Ectodermal cell (in vitro differentiated cells): ENCODE data around the gene LILRA2.
"Not testable (repeated sequence)": the region's sequence is repeated elsewhere in the genome, so short reads cannot be mapped to it uniquely, and the experiment has no call there.

Experiments used
- H3K27ac ChIP-seq: 2 replicates; pipeline ENCODE4 v1.7.0; 2013; ENCODE audit warnings: mild to moderate bottlenecking, low read depth, low read length; ENCODE audit not compliant: insufficient read depth, poor library complexity, severe bottlenecking
- H3K27me3 ChIP-seq: 2 replicates; pipeline ENCODE4 v1.7.0; 2013; ENCODE audit warnings: mild to moderate bottlenecking, low read length; ENCODE audit not compliant: insufficient read depth, control insufficient read depth, poor library complexity, severe bottlenecking
- H3K36me3 ChIP-seq: one replicate; pipeline ENCODE4 v1.7.0; 2013; ENCODE audit warnings: low read length; ENCODE audit not compliant: control insufficient read depth, insufficient read depth
- H3K4me1 ChIP-seq: one replicate; pipeline ENCODE4 v1.7.0; 2013; ENCODE audit warnings: low read length; ENCODE audit not compliant: control insufficient read depth, insufficient read depth
- H3K4me3 ChIP-seq: 2 replicates; pipeline ENCODE4 v1.7.0; 2013; ENCODE audit warnings: low read depth, low read length, control low read depth; ENCODE audit not compliant: insufficient read depth
- H3K9me3 ChIP-seq: 2 replicates; pipeline ENCODE4 v1.7.0; 2013; ENCODE audit warnings: mild to moderate bottlenecking, low read length, moderate library complexity; ENCODE audit not compliant: control insufficient read depth
- WGBS, 2 experiments: methylation state at CpG; one replicate each; pipeline ENCODE4 v1.1.7; 2013; ENCODE audit warnings: missing lambda C conversion rate in 2 of 2; 5-methylcytosine and 5-hydroxymethylcytosine counted together

LILRA2 gene

DNA sequence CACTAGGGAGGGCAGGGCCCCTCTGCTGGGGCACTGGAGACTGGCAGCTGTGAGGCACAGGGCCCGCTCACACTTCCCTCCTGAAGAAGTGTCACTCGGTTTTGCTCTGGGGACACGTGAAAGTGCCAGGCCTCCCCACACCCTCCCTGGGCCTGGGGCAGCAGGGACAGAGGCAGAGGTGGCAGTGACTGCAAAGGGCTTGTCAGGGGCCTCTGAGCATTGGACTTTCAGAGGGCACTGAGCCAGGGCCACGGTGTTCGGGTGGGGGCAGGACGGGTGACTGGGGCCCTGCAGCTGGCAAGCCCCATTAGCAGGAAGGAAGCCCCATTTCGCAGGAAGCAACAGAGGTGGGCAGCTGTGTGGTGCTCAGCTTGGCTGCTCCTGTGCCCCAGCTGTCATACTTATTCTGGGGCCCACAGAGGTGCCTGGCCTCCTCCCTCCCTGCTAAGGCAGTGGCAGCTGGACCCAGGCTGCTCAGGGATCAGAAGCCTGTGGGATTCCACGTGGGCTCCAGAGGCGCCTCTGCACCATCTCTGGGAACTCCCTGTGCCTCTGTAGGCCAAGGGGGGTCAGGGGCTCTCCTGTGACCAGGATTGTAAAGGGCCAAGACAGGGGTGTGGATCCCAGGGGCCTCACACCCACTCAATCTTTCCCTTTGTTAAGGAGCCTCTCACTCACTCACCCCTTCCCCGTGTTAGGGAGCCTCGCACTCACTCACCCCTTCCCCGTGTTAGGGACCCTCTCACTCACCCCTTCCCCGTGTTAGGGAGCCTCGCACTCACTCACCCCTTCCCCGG is 51.5 kb downstream of the LILRA2 start:
- H3K27me3 ChIP-seq, H3K27ac ChIP-seq, H3K36me3 ChIP-seq, H3K9me3 ChIP-seq, H3K4me3 ChIP-seq, H3K4me1 ChIP-seq: not testable (repeated sequence)
- WGBS, 2 experiments, result 64 to 67% methylated on average over 10 to 11 of the region's 15 CpGs

DNA sequence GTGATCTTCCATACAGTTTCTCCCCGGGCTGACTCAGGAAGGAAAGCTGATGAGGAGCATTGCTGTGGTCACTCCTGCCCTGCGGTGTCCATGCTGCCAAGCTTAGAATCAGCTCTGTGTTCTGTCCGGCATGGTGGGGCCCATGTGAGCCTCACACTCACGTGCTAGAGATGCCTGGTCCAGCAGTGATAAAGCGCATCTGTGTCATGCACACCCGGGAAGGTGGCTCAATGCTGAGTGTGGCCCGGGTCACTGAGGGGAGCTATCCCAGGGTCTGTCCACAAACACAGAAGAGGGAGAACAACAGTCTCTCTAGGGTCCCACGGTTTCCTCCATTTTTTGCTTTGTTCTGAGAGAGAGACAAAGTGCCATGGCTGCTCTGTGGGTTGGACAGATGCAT is 53.2 kb downstream of the LILRA2 start:
- no peaks in the 10 kb centered on the region for H3K4me1 ChIP-seq
- no peaks in the 10 kb centered on the region for H3K36me3 ChIP-seq
- H3K27ac ChIP-seq, result no peak overlapping the region
- H3K27me3 ChIP-seq, result no peaks in the 10 kb centered on the region
- H3K4me3 ChIP-seq, result no peak overlapping the region
- H3K9me3 ChIP-seq, result peaks cover 5% of the 10 kb centered on the region
- WGBS, 2 experiments, result 65 to 66% methylated on average over 8 of the region's 8 CpGs

DNA sequence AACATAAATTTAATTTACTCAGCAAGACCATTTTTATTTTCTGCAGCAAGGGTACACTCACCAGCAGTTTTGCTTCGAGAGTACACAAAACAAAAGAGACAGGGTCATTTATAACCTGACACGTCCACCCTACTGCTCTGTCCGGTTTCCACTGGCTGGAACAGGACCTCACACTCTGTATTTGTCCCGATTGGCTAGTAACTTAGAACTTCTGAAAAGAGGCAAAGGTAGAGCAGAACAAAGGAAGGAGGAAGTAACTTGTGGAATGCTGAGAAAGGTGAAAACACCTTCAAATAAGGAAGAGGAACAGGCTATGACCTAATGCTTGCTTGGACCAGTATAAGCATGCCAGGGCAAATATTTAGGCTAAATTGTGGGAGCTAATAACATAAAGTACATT is 54.3 kb downstream of the LILRA2 start:
- H3K27ac ChIP-seq, H3K9me3 ChIP-seq, H3K4me3 ChIP-seq, H3K4me1 ChIP-seq, H3K36me3 ChIP-seq, H3K27me3 ChIP-seq: not testable (repeated sequence)
- 60 to 64% methylated on average over 4 of the region's 4 CpGs for WGBS, 2 experiments

DNA sequence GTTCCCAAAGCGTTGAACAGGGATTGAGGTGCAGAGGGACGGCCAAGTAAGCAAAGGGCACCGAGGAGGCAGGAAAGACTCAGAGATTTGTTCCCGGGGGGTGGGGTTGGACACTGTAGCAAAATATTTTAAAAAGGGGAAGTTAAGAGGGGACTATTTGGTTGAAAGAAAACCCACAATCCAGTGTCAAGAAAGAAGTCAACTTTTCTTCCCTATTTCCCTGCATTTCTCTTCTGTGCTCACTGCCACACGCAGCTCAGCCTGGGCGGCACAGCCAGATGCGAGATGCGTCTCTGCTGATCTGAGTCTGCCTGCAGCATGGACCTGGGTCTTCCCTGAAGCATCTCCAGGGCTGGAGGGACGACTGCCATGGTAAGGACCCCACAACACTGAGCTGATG is 56.7 kb downstream of the LILRA2 start, which contains the start of gene LILRB1:
Gene LILRB1, plus strand, starts transcription at position 223 of the 400 bp plus-strand sequence. CDS start 590 bp downstream, outside the sequence.
- H3K27ac ChIP-seq, H3K36me3 ChIP-seq, H3K27me3 ChIP-seq, H3K4me1 ChIP-seq, H3K9me3 ChIP-seq, H3K4me3 ChIP-seq: not testable (repeated sequence)
- WGBS, 2 experiments, result 78 to 81% methylated on average over 9 of the region's 9 CpGs

DNA sequence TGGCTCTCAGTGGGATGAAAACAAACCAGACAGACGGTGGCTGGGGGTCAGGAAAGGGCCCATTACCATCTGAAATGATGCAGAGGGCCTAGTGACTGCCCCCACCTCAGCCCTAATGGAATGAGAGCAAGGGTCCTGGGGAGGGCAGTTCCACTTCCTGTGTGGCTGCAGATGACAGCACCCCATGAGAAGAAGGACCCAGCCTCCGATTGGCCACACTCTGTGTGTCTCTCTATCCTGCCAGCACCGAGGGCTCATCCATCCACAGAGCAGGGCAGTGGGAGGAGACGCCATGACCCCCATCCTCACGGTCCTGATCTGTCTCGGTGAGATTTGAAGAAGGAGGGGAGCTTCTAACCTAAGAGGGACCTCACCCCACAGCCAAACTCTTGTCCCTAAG is 57.2 kb downstream of the LILRA2 start:
- Histone ChIP-seq H3K36me3 (no peaks in the 10 kb centered on the region), H3K27me3 (no peaks in the 10 kb centered on the region), H3K4me1 (no peaks in the 10 kb centered on the region), H3K9me3 (peaks cover 5% of the 10 kb centered on the region), H3K4me3 (no peak overlapping the region), H3K27ac (no peak overlapping the region)
- 70 to 72% methylated on average over 6 of the region's 6 CpGs for WGBS, 2 experiments

DNA sequence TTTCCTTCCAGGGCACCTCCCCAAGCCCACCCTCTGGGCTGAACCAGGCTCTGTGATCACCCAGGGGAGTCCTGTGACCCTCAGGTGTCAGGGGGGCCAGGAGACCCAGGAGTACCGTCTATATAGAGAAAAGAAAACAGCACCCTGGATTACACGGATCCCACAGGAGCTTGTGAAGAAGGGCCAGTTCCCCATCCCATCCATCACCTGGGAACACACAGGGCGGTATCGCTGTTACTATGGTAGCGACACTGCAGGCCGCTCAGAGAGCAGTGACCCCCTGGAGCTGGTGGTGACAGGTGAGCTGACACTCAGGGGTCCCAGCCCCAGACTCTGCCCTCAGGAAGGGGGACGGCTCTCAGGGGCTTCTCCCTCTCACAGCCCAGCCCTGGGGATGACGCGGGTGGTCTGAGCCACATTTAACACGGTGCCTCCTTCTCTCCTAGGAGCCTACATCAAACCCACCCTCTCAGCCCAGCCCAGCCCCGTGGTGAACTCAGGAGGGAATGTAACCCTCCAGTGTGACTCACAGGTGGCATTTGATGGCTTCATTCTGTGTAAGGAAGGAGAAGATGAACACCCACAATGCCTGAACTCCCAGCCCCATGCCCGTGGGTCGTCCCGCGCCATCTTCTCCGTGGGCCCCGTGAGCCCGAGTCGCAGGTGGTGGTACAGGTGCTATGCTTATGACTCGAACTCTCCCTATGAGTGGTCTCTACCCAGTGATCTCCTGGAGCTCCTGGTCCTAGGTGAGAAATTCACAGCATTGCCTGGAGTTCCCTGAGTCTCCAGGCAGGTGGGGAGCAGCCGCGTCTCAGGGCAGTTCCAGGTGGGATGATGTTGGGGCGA is 58.1 kb downstream of the LILRA2 start:
- H3K27ac ChIP-seq, H3K9me3 ChIP-seq, H3K4me3 ChIP-seq, H3K4me1 ChIP-seq, H3K27me3 ChIP-seq, H3K36me3 ChIP-seq: not testable (repeated sequence)
- 82% methylated on average over 23 of the region's 23 CpGs for WGBS, 2 experiments

DNA sequence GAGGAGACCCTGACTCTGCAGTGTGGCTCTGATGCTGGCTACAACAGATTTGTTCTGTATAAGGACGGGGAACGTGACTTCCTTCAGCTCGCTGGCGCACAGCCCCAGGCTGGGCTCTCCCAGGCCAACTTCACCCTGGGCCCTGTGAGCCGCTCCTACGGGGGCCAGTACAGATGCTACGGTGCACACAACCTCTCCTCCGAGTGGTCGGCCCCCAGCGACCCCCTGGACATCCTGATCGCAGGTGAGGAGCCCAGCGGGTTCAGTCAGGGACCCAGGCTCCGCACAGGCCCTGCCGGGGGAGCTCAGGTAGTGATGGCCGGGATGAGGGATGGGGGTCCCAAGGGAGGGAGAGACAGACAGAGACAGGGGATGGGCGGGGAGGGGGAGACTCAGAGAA is 58.9 kb downstream of the LILRA2 start:
- WGBS, 2 experiments, result 78 to 79% methylated on average over 16 of the region's 16 CpGs
- H3K4me3 ChIP-seq, H3K36me3 ChIP-seq, H3K27me3 ChIP-seq, H3K4me1 ChIP-seq, H3K27ac ChIP-seq, H3K9me3 ChIP-seq: not testable (repeated sequence)

DNA sequence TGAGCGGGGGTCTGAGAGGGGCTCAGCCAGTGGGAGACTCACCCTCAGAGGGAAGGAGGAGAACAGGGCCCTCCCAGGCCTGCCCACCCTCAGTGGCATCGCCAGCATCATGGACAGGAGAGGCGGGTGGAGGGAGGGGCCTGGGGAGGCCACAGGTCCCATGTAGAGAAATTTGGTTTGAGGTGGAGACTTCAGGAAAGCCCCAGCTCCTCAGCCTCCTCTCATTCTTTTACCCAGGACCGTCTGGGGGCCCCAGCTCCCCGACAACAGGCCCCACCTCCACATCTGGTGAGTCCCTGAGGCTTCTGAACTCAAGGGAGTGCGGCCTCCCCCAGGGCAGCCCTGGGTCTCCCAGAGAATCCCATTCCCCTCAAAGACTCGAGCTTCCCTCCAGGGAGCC is 59.8 kb downstream of the LILRA2 start:
- Histone ChIP-seq H3K27me3 (no peaks in the 10 kb centered on the region), H3K9me3 (peaks cover 5% of the 10 kb centered on the region), H3K4me1 (no peaks in the 10 kb centered on the region), H3K27ac (no peak overlapping the region), H3K4me3 (no peak overlapping the region), H3K36me3 (no peaks in the 10 kb centered on the region)
- WGBS, 2 experiments, result 66 to 68% methylated on average over 7 of the region's 7 CpGs

DNA sequence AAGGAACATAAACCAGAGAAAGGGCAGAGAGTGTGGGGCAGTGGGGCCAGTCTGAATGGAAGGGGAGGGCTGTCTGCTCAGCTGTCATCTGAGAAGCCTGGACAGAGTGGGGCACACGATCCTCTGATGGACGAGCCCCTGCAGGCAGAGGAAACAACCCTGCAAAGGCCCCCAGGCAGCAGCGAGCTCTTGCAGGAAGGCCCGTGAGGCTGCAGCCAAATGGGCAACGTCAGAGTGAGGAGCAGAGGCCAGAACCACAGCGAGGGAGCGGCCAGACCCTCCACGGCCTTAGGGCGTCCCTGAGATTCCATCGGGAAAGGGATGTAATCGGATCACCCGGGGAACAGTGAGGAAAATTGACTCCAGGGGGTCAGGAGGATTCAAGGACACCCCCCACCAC is 62.5 kb downstream of the LILRA2 start:
- WGBS, 2 experiments, result 77 to 78% methylated on average over 12 of the region's 12 CpGs
- not testable (repeated sequence) for H3K4me3 ChIP-seq, H3K4me1 ChIP-seq, H3K27me3 ChIP-seq, H3K27ac ChIP-seq, H3K9me3 ChIP-seq, H3K36me3 ChIP-seq

DNA sequence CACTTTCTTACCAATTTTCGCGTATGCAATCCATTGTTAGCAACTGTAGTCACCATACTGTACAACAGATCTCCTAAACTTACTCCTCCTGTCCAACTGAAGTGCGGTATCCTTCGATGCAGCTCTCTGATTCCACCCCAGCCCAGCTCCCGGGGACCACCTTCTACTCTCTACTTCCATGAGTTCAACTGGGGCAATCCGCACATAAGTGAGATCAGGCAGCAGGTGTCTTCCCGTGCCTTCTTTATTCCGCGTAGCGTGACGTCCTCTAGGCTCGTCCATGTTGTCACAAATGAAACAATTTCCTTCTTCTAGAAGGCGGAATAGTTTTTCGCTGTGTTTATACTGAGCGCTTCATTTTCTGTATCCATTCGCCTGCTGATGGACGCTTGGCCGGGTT is 65.1 kb downstream of the LILRA2 start:
- WGBS, 2 experiments, result 87 to 89% methylated on average over 18 of the region's 18 CpGs
- H3K9me3 ChIP-seq, result peaks cover 3% of the 10 kb centered on the region

More for the DNA sequence above, 65.1 kb downstream of the LILRA2 start:
- Histone ChIP-seq H3K4me3 (no peak overlapping the region), H3K4me1 (no peaks in the 10 kb centered on the region), H3K27ac (no peak overlapping the region), H3K36me3 (no peaks in the 10 kb centered on the region), H3K27me3 (no peaks in the 10 kb centered on the region)
